Measurements from ENCODE around the gene PALB2. TPM values are rescaled to one million over a fixed set of nuclear protein-coding genes. Genes with fewer than 3 reads are reported as not detected.

The PALB2 gene
- total and polyA plus RNA-seq, 2 of the 13 experiments (the other 11 are each of a cell fraction or from before 2014, with no cell fraction given), result 12.1 to 40.9 TPM

- no peak for TF ChIP-seq ZNF501 (CRISPR knock-in tag; IDR thresholded peaks at IDR 0.05)
- no peak for TF ChIP-seq PTBP1 (IDR thresholded peaks at IDR 0.05; ENCODE audit: low read depth, low read length, poor library complexity, severe bottlenecking)
- TF ChIP-seq RORA (CRISPR knock-in tag; IDR thresholded peaks at IDR 0.05), result no peak
- 0 out of 2 replicates have a peak, but pooled peaks have one; percentile 11 for TF ChIP-seq ZNF687 (CRISPR knock-in tag; IDR thresholded peaks at IDR 0.05)
- TF ChIP-seq TBP (CRISPR knock-in tag; IDR thresholded peaks at IDR 0.05), result no peak
- TF ChIP-seq ZNF142 (CRISPR knock-in tag; IDR thresholded peaks at IDR 0.05), result no peak
- no peak for TF ChIP-seq GATAD2A (CRISPR knock-in tag; IDR thresholded peaks at IDR 0.05)
- TF ChIP-seq ZNF691 (CRISPR knock-in tag; IDR thresholded peaks at IDR 0.05; ENCODE audit: borderline replicate concordance, low read depth), result no peak
- TF ChIP-seq FOXA1 (IDR thresholded peaks at IDR 0.05), result no peak
- no peak for TF ChIP-seq FOXA1 (CRISPR knock-in tag; IDR thresholded peaks at IDR 0.05)
- TF ChIP-seq ETS1 (CRISPR knock-in tag; IDR thresholded peaks at IDR 0.05), result no peak
- no peak for TF ChIP-seq ZBTB43 (CRISPR knock-in tag; conservative IDR thresholded peaks at IDR 0.05)
- TF ChIP-seq ZNF253 (CRISPR knock-in tag; IDR thresholded peaks at IDR 0.05; ENCODE audit: borderline replicate concordance), result 0 out of 2 replicates have a peak, but pooled peaks have one; percentile 9
- TF ChIP-seq ZNF775 (CRISPR knock-in tag; IDR thresholded peaks at IDR 0.05; ENCODE audit: borderline replicate concordance), result no peak
- no peak for TF ChIP-seq PAX8 (CRISPR knock-in tag; IDR thresholded peaks at IDR 0.05; ENCODE audit: borderline replicate concordance)
These were observed 46.1 kb upstream of the PALB2 start (continued) for GRCh38 chr16:23687034-23687808.

Data from HepG2 (cell line).